Measurements from ENCODE around the gene C3orf52.
A peak's percentile ranks its signal among the peaks of the same experiment; 100 is the strongest.
"Not testable (repeated sequence)": the region's sequence is repeated elsewhere in the genome, so short reads cannot be mapped to it uniquely, and the experiment has no call there.

Gene C3orf52, protein sequence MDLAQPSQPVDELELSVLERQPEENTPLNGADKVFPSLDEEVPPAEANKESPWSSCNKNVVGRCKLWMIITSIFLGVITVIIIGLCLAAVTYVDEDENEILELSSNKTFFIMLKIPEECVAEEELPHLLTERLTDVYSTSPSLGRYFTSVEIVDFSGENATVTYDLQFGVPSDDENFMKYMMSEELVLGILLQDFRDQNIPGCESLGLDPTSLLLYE

DNA sequence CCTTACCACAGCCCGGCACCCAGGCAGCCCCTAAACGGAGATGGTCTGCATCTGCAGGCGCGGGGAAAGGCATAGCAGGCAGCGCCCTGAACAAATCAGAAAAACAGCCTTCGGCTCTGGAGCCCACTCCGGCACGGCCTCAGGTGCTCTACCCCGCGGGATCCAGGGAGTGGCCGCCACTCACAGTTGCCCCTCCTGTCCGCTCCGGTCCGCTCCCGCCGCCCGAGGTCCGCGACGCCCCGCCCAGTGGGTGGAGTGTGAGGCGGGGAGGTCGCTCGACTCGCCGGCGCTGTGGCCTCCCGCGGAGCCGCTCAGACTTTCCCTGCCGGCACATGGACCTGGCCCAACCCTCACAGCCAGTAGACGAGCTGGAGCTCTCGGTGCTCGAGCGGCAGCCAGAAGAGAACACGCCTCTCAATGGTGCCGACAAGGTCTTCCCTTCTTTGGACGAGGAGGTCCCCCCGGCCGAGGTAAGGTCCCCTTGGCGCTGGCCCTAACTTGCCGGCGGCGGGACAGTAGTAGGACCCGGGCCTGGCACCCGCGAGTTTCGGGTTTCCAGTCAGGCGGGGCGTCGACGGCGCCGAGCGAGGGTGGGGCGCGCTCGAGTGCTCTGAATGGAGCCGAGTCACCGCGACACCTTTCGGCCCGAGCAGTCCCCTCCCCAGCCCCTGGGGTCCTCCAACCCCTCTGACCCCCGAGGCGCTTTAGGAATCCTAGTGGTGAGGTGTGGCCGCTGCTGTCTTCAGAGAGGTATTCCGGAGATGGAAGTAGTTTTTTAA lies at the start of gene C3orf52:
C3orf52 (plus strand) TSS at position 314 of the 779 bp plus-strand sequence; CDS start at position 333, 19 bp downstream.
- Histone ChIP-seq H3K9ac (ENCODE audit: low read length) (no peak within 1 kb of the TSS), H3K4me3 (ENCODE audit: low read length) (peak within 1 kb of the TSS; percentile 80), H3K27ac (ENCODE audit: low read depth, low read length) (no peak within 1 kb of the TSS), H3K36me3 (ENCODE audit: control insufficient read depth, insufficient read depth, low read length) (no peaks in the 10 kb centered on the region), H3K4me1 (ENCODE audit: control insufficient read depth, insufficient read depth, low read length) (peaks cover 2% of the 10 kb centered on the region), H3K27me3 (ENCODE audit: control insufficient read depth, insufficient read depth, low read length) (no peaks in the 10 kb centered on the region)

DNA sequence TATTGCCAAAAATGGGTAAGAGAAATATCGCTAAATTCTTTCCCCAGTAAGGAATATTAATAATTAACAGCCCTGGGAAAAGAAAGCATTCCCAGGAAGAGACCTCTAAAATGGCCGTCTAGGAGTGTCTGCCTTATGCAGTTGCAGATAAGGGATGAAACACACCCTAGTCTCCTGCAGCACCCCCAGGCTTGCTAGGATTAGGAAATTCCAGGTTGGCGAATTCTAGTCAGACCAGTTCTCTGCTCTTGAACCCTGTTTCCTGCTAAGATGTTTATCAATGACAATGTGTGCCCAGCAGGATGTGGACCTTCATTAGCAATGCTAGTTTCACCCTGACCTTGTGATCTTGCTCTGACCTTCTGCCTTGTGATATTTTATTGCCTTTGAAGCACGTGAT lies 49.0 kb upstream of the C3orf52 start:
- H3K27ac ChIP-seq (ENCODE audit: low read depth, low read length); H3K4me3 ChIP-seq (ENCODE audit: low read length); H3K9ac ChIP-seq (ENCODE audit: low read length); H3K4me1 ChIP-seq (ENCODE audit: control insufficient read depth, insufficient read depth, low read length); H3K36me3 ChIP-seq (ENCODE audit: control insufficient read depth, insufficient read depth, low read length); H3K27me3 ChIP-seq (ENCODE audit: control insufficient read depth, insufficient read depth, low read length): not testable (repeated sequence)

DNA sequence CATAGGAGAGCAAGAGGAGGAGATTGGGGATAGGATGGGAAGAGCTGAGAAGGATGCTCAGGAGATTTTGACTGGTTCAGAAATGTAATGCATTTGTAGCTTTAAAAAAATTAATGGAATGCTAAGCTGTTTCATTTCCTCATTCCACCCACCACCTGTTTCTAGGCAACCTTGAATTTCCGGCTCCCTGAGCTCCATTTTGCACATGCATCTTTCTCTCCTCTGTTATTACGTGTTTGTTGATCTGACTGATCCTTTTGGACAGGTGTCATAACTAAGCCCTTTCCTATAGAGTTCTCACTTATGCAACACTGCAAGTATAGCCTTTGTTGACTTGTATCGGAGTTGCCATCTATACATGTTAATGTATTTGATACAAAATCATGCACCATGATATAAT lies 47.3 kb upstream of the C3orf52 start:
- Histone ChIP-seq H3K4me3 (ENCODE audit: low read length) (no peak overlapping the region), H3K27me3 (ENCODE audit: control insufficient read depth, insufficient read depth, low read length) (no peaks in the 10 kb centered on the region), H3K36me3 (ENCODE audit: control insufficient read depth, insufficient read depth, low read length) (no peaks in the 10 kb centered on the region), H3K27ac (ENCODE audit: low read depth, low read length) (no peak overlapping the region), H3K9ac (ENCODE audit: low read length) (no peak overlapping the region), H3K4me1 (ENCODE audit: control insufficient read depth, insufficient read depth, low read length) (no peaks in the 10 kb centered on the region)

DNA sequence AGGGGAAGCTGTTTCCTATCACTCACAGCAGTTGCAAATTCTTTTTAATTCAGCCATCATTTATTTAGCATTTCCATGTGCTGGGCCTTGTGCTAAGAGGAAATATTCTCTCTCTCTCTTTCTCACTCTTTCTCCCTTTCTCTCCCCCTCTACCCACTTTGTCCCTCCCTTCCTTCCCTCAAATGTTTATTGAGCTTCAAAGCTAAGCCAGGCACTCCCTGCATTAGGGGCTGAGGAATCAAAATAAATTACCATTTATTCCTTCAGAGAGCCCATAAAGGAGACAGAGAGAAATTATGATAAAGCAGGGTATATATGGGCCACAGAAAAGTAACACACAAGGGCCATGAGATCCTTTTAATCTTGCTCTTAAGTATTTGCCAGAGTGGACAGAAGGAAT lies 44.9 kb upstream of the C3orf52 start:
- Histone ChIP-seq H3K36me3 (ENCODE audit: control insufficient read depth, insufficient read depth, low read length) (no peaks in the 10 kb centered on the region), H3K27ac (ENCODE audit: low read depth, low read length) (no peak overlapping the region), H3K4me1 (ENCODE audit: control insufficient read depth, insufficient read depth, low read length) (no peaks in the 10 kb centered on the region), H3K27me3 (ENCODE audit: control insufficient read depth, insufficient read depth, low read length) (no peaks in the 10 kb centered on the region), H3K4me3 (ENCODE audit: low read length) (no peak overlapping the region), H3K9ac (ENCODE audit: low read length) (no peak overlapping the region)

DNA sequence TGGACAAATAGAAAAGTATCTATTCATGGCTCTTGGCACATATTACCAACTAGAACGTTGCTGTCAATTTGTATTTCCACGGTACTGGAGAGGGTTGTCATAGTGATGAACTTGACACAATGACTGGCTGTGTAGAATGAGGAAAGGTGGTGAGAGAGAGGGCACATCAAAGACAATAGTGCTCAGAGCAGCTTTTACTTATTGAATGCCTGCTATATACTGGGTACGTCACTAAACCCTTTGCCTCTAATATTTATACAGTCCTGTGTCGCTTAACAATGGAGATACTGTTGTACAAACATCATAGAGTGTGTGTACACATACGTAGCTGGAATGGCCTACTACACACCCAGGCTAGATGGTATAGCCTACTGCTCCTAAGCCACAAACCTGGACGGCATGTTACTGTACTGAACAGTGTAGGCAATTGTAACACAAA lies 43.3 kb upstream of the C3orf52 start:
- Histone ChIP-seq H3K9ac (ENCODE audit: low read length) (no peak overlapping the region), H3K36me3 (ENCODE audit: control insufficient read depth, insufficient read depth, low read length) (no peaks in the 10 kb centered on the region), H3K27me3 (ENCODE audit: control insufficient read depth, insufficient read depth, low read length) (no peaks in the 10 kb centered on the region), H3K4me1 (ENCODE audit: control insufficient read depth, insufficient read depth, low read length) (no peaks in the 10 kb centered on the region), H3K4me3 (ENCODE audit: low read length) (no peak overlapping the region), H3K27ac (ENCODE audit: low read depth, low read length) (no peak overlapping the region)

DNA sequence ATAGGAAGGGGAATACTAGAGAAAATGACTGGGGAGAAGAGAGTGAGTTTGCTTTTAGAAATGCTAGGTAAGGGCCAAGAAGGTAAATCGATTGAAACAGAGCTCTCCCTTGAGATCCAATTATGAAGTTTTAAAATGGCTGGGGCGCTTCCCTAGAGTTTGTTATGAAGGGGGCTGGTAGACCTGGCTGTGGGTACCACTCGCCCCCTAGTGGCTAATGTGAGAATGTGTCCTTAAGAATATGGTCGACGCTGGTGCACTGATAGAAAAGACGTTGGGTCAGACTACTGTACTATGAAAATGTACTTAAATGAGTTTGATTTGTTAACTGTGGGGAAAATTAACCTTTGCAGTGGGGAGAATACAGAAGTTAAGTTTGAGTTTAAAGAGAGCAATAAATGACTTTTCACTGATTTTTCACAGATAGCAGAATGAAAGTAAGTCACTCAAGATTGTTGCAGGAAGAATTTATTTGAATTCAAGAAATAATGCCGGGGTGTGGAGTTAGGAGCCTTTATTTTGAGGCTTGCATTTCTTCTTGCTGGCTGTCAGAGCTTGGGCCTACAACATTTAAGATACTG lies 42.5 kb upstream of the C3orf52 start:
- Histone ChIP-seq H3K9ac (ENCODE audit: low read length) (no peak overlapping the region), H3K4me3 (ENCODE audit: low read length) (peak overlapping the region; percentile 6), H3K27me3 (ENCODE audit: control insufficient read depth, insufficient read depth, low read length) (no peaks in the 10 kb centered on the region), H3K36me3 (ENCODE audit: control insufficient read depth, insufficient read depth, low read length) (no peaks in the 10 kb centered on the region), H3K4me1 (ENCODE audit: control insufficient read depth, insufficient read depth, low read length) (no peaks in the 10 kb centered on the region), H3K27ac (ENCODE audit: low read depth, low read length) (no peak overlapping the region)

DNA sequence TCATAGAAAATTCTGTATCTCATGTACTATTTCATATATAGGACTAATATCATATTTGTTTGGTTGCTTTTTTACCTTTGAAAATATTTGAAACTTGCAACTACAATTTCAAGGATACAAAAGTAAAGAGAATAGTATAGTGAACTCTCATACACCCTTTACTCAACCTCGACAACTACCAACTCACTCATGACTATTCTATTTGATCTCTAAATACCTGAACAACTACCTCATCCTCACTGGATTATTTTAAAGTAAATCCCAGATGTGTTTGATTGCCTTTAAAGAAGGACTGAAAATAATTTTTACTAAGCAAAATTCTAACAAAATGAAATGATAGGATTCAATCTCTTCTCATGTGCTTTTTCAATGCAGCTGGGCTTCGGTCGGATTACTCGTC lies 39.6 kb upstream of the C3orf52 start:
- Histone ChIP-seq H3K27me3 (ENCODE audit: control insufficient read depth, insufficient read depth, low read length) (no peaks in the 10 kb centered on the region), H3K9ac (ENCODE audit: low read length) (no peak overlapping the region), H3K4me3 (ENCODE audit: low read length) (no peak overlapping the region), H3K36me3 (ENCODE audit: control insufficient read depth, insufficient read depth, low read length) (no peaks in the 10 kb centered on the region), H3K27ac (ENCODE audit: low read depth, low read length) (no peak overlapping the region), H3K4me1 (ENCODE audit: control insufficient read depth, insufficient read depth, low read length) (no peaks in the 10 kb centered on the region)

DNA sequence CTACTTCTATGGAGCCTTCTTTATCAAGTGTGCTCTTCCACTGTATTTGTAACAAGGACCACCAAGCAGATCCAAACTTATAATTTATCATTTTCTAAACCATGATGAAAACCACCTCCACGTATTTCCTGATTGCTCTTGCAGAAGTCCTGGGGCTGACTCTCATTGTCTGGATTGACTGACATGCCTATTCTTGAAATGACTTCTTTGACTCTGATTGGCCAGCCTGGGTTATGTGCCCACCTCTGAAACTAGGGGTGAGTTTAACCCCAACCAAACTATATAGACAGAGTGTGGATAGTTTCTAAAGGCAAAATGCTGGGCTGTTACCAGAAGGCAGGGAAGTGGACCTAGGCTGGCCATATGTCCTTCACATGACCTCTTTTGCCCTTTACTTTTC lies 38.9 kb upstream of the C3orf52 start:
- Histone ChIP-seq H3K4me3 (ENCODE audit: low read length) (no peak overlapping the region), H3K27ac (ENCODE audit: low read depth, low read length) (no peak overlapping the region), H3K4me1 (ENCODE audit: control insufficient read depth, insufficient read depth, low read length) (no peaks in the 10 kb centered on the region), H3K36me3 (ENCODE audit: control insufficient read depth, insufficient read depth, low read length) (no peaks in the 10 kb centered on the region), H3K27me3 (ENCODE audit: control insufficient read depth, insufficient read depth, low read length) (no peaks in the 10 kb centered on the region), H3K9ac (ENCODE audit: low read length) (no peak overlapping the region)

DNA sequence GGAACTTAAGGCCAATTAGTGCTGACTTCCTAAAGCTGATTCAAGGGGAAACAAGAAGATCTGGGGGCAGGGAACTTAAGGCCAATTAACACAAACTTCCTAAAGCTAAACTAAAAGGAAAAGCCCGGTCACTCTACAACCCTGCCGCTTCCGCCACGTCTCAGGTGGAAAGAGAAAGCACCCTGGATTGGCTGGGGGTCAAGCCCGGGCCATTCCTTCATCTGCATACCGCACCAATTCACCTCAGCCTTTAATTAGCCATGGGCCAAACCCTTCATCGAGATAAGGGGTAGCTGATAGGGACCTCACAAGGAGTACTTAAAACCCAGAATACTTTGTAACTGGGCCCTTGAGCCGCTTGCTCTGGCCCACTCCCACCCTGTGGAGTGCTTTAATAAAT lies 37.3 kb upstream of the C3orf52 start:
- Histone ChIP-seq H3K4me3 (ENCODE audit: low read length) (no peak overlapping the region), H3K36me3 (ENCODE audit: control insufficient read depth, insufficient read depth, low read length) (no peaks in the 10 kb centered on the region), H3K9ac (ENCODE audit: low read length) (no peak overlapping the region), H3K27ac (ENCODE audit: low read depth, low read length) (no peak overlapping the region), H3K27me3 (ENCODE audit: control insufficient read depth, insufficient read depth, low read length) (no peaks in the 10 kb centered on the region), H3K4me1 (ENCODE audit: control insufficient read depth, insufficient read depth, low read length) (no peaks in the 10 kb centered on the region)

DNA sequence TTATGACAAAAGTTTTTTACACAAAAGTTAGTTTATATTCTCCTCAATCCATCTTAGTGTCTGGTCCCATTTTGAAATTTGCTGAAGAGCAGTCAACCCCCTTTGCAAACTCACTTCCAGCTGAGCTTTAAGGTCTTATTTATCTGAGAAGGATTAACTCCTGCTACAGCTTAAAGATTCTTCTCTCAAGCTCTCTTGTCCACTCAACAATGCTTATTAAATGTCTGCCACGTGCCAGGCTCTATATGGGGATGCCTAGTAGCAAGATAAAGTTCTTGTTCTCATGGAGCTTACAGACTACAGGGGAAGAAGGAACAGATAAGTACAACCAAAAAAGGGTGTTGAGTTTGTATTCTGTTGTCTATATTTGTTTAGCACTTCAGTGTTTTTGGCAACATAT lies 33.0 kb upstream of the C3orf52 start:
- H3K36me3 ChIP-seq (ENCODE audit: control insufficient read depth, insufficient read depth, low read length), result no peaks in the 10 kb centered on the region
- H3K27ac ChIP-seq (ENCODE audit: low read depth, low read length), result no peak overlapping the region

DNA sequence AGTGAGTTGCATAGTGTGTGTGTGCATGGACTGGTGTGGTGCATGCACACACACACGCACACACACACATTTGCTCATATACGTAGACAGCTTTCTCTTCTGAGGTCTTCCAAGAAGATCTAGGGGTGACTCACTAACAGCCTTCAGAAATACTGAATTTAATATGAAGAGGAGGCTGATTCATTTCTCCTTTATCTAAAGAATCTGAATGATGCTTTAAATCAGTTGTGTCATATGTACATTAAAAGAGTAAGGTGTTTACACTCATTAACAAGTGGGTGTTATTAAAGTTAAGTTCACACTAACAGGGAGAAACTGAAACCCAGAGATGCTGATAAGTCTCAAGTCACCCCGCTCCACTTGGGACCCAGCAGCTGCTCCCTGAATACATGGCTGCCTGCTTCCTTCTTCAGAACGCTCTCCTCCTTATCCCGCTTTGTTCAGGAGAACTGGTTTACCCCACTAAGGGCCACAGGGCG lies 29.7 kb upstream of the C3orf52 start:
- H3K9ac ChIP-seq (ENCODE audit: low read length), result no peak overlapping the region
- no peak overlapping the region for H3K27ac ChIP-seq (ENCODE audit: low read depth, low read length)
- H3K4me1 ChIP-seq (ENCODE audit: control insufficient read depth, insufficient read depth, low read length), result no peaks in the 10 kb centered on the region
- H3K4me3 ChIP-seq (ENCODE audit: low read length), result no peak overlapping the region
- no peaks in the 10 kb centered on the region for H3K27me3 ChIP-seq (ENCODE audit: control insufficient read depth, insufficient read depth, low read length)
- H3K36me3 ChIP-seq (ENCODE audit: control insufficient read depth, insufficient read depth, low read length), result no peaks in the 10 kb centered on the region

More for the DNA sequence above, 33.0 kb upstream of the C3orf52 start:
- Histone ChIP-seq H3K9ac (ENCODE audit: low read length) (no peak overlapping the region), H3K27me3 (ENCODE audit: control insufficient read depth, insufficient read depth, low read length) (no peaks in the 10 kb centered on the region), H3K4me1 (ENCODE audit: control insufficient read depth, insufficient read depth, low read length) (no peaks in the 10 kb centered on the region), H3K4me3 (ENCODE audit: low read length) (no peak overlapping the region)

DNA sequence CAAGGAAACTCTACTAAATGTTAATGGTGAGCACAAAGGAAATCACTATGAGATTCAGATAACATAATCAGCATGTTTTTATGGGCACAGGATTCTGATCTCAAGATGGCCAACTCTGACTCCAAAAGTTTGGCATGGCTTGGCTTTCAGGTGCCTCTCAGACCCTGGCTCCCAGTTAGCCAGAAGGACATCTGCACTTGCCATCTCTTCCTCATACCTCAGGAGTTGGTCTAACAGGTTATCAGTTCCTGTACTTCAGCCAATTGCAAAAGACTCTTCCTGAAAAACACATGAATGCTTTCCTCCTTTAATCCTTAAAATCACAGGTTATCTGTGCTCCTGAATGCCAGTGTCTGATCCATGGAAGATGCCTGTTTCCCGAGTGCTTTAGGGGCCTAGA lies 26.7 kb upstream of the C3orf52 start:
- Histone ChIP-seq H3K27ac (ENCODE audit: low read depth, low read length) (no peak overlapping the region), H3K4me3 (ENCODE audit: low read length) (no peak overlapping the region), H3K9ac (ENCODE audit: low read length) (no peak overlapping the region), H3K4me1 (ENCODE audit: control insufficient read depth, insufficient read depth, low read length) (no peaks in the 10 kb centered on the region), H3K36me3 (ENCODE audit: control insufficient read depth, insufficient read depth, low read length) (no peaks in the 10 kb centered on the region), H3K27me3 (ENCODE audit: control insufficient read depth, insufficient read depth, low read length) (no peaks in the 10 kb centered on the region)
